HCEC 1CT (cell line): ENCODE data around the gene STEAP1B.

Experiments used
- DNase-seq: peaks from one replicate; pipeline ENCODE4 v3.0.0-alpha.2; 2017

Gene STEAP1B

DNA sequence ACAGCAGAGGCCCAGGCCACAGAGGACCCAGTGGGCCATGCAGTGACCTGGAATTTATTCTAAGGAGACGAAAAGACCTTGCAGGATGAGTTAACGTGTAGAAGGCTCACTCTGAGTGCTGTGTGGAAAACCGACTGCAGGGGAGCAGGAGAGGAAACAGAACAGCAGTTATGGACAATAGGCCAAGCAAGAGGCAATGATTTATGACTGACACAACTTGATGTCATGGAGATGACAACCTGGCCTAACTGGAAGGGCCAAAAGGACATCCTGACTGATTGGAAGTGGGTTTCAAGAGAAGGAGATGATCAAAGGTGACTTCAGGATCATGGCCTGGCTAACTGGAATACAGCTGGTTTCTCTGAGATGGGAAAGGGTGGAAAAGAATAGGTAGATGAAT lies 72.9 kb downstream of the STEAP1B start:
- no peak for DNase-seq

DNA sequence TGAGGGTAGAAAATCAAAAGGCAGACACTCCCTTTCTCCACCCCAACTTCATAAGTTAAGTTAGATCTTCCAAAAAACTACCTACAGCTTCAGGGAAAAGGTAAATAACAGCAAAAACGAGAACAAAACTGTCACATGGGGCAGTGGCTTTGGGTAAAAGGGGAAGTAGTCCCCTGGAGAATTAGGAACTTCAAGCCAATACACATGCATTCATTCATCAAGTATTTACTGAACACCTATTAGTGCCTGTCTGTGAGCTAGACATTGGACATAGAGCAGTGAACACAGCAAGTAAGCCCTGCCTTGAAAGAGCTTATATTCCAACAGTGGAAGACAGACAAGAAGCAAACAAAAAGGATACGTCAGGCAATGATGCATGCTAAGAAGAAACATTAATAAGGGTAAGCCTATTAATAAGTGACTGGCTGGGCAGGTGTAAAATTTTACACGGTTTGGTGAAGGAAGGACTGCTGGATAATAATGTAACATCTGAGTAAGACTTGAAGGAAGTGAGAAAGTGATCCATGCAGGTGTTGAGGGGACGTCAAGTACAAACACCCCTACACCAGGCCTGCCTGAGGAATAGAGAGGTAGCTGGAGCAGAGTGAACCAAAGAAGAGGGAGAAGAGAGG lies 73.4 kb downstream of the STEAP1B start:
- no peak for DNase-seq

DNA sequence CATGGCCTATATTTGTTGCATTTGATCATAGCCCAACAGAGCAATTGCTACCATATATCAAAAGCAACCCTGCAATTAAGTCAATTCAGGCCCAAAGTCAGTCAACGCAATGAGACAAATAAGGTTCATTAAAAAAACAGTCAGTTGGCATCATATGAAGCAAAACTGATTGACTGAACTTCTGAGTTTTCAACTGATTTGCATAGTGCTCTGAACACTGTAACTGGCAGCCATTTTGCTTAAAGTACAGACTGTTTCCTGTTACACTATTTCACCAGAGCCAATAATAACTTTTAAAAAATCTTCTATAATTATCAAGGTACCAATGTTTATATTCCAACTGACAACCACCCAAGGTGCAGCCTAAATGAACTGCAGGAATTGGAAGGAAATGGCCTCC lies 74.6 kb downstream of the STEAP1B start:
- DNase-seq = no peak

DNA sequence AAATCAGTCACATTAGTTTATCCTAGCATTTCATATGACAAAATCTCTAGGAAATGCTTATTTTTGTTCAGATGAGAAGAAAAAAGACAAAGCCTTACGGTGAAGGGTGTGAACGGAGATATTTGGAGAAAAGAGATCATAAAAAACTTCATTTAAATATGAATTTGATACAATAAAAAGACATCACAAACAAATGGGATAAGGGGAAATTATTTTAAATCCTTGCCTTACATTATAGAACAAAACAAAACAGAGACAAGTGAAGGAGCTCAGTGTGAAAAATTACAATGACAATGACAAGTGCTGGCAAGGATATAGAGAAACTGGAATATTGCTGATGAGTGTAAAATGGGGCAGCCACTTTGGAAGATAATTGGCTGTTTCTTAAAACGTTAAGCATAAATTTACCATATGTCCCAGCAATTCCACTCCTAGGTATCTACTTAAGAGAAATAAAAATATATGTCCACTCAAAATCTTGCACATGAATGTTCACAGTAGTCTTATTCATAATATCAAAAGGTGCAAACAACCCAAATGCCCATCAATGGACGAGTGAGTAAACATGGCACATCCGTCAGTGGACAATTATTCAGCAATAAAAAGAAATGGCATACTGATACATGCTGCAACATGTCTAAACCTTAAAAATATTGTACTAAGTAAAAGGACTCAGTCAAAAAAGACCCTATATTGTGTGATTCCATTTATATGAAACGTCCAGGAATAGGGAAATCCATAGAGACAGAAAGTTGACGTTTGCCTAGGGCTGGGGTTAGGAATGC lies 77.0 kb downstream of the STEAP1B start:
- DNase-seq = no peak

DNA sequence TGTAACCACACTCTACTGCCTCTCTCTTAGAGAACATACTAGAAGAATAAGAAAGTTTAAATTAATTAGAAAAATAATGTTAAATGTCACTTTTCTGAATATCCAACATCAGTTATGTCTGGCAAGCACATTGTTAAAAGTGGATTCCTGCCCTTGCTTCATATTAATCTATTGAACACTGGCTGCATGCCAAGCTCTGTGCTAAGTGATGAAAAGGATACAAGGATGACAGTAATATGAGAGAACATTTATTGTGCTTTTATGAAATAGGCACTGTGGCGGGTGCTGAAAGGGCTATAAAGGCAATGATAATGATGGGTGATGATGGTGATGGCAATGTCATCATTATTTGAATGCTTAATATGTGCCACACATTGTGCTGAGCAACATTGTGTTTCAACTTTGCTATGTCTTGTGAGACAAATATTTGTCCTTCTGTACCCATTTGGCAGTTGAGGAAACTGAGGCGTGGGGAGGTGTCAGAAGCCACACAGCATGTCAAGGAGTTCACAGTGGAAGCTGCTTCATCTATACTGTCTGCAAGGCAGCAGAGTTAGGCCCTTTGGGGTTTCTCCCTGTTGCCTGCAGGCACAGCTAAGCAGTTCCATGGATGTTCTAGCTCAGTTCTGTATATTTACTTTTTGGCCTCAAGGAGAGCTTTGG lies 78.9 kb downstream of the STEAP1B start:
- DNase-seq = no peak

DNA sequence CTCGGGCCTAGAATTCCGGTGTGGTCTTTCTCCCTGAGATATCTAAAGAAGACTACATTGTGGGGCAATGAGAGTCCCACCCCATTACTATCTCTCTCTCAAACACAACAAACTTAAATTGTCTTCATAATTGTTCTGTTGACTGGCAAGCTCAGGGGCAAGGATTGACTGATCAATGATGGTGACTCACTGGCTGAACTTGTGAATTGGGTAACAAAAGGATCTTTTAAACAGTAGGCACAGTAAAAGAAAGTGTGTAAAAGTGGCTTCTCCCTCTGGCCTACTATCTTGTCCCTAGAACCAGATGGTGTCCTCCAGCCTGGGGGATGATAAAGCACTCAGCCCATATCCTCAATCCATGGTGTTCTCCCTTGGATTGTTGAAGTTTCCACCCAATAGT lies 80.0 kb downstream of the STEAP1B start:
- no peak for DNase-seq

DNA sequence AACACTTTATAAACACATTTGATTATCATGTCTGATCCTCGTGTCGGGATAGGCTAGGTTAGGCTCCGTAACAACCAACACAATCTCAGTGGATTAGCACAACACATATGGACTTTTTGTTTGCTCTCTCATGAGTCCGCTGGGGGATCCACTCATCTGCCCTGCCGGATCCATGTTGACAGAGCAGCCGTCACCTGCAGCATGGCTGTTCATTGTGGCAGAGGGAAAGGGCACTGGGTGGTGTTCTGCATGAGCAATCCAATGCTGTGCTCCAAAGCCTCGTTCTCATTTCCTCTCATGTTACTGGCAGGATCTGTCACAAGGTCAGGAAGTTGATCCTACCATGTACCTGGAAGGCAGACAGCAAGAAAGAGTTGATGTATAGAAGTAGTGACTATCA lies 80.5 kb downstream of the STEAP1B start:
- DNase-seq = no peak

DNA sequence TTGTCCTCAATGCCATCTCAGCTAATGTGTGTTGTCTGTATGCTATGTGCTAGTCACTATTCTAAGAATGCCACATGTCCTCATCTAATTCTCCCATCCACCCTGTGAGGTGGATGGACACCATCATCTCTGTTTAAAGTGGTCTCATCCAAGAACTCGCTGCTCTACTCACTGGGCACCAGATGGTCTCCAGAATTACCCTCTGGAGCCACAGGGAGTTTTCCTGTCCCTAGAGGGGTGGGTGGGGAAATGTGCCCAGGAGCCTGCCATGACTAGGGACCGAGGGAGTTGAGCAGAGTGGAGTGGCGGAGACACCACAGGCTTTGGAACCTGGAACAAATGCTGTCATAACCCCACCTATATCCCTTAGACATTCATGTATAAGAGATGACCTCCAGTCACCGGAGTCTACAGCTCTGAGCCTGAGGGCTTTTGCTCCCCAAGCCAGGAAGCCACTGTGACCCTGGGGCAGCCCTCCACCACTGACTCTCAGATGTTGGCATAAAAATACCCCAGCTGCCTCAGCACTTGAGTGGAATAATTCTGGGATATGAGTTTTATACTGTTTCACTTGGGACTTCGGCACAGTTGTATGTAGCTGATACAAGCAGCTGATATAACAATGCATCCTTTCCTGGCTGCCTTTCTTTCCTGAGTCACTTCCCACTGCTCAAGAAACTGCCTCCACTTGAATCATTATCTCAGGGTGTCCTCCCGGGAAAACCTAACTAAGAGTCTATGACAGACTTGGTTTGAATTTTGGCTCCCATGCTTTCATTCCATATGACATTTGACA lies 81.5 kb downstream of the STEAP1B start:
- no peak for DNase-seq

DNA sequence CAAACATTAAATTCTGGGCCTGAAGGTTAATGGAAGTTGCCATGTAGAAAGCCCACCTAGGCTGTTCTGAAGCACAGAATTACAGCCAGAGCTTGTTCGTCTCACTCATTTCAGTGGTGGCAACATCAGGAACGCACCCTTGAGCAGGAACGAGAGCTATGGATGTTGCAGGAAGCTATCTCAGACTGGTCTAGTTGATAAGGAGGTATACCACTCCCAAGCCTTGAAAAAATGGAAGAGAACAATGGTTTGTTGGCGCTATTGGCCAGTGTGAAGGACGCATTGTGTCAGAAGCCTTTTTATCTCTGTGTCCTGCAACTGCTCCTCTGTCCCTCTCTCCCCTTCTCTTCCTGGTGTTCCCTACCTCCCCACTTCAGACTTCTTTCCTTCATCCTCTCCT lies 82.1 kb downstream of the STEAP1B start:
- DNase-seq = no peak

DNA sequence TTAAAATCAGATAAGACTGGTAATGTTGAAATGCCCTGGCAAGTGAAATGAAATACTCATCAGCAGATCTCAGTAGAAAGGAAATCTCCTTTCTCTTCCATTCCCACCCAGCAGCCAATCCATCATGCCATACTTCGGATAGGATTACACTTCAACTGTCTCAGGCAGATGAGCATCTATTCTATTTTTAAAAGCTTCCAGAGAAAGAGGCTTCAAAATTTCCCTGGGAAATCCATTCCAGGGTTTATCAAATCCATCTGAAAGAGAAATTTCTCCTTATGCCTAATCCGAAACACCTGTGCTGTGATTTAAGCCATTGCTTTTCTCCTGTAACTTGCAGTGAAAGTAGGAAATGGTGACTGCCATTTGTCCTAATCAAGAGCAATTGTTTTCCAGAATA lies 82.6 kb downstream of the STEAP1B start:
- DNase-seq = no peak

DNA sequence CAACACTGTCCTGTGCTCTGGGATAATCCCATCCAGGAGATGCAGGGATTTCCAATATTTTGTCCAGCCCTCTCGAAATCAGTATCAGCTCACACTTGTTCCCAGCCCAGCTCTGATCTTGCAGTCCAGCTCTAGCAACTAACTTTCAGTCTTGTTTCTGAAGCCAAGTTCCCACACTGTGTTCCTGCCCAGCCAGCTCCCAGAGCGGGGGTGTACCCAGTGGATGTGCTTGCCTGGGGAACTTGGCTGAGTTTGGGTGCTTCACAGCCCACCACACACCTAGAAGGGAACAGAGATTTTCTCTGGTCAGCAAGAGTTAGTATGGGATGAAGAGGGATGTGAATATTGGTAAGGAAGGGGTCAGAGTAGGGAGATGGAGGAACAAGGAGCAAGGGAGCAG lies 85.6 kb downstream of the STEAP1B start:
- DNase-seq = no peak

DNA sequence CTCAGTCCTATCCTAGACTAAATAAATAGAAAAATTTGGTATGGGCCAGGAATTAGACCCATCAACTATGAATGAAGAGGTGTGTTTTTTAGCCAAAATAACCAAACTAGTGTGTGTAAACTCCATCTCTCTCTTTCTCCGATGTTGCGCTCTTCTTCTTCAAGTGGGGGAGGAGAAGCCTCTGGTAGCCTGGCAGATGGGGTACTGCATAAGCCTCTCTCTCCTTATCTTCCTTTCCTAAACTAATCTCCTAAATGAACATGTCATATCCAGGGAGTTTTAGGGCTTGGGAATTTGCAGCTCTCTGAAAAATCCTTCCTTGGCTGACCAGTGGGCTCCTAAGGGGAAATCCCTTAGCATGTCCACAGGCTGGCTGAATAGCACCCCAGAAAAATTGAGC lies 86.8 kb downstream of the STEAP1B start:
- no peak for DNase-seq

DNA sequence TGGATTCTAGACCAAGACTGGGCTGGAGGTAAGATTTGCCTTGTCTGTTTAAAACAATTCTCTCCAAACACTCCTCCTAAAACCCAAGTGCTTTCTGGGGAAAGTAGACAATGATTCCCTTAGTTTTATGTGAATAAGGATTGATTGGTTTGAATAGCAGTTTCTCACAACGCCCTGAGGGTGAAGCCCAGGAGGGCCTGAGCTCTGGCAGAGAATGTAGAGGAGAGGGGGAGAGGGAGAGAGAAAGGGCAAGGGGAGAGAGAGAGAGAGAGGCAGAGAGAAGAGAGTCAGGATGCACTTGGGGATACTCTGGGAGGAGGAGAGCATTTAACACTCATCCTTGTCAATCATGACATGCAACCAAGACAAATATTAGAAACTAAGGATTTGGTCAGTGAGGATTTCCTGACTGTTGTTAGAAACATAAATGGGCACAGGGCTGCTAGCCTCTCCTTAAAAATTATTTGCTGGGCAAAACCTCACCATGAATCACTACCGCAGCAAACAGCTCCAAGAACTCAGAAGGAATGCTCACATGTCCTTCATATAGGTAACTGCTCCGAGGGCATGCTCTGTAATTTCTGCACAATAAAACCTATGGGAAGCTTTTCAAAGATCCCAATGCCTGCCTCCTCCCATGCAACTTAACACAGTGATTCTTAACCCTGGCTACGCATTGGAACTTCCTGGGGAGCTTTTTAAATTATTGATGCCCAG lies 87.9 kb downstream of the STEAP1B start:
- no peak for DNase-seq

DNA sequence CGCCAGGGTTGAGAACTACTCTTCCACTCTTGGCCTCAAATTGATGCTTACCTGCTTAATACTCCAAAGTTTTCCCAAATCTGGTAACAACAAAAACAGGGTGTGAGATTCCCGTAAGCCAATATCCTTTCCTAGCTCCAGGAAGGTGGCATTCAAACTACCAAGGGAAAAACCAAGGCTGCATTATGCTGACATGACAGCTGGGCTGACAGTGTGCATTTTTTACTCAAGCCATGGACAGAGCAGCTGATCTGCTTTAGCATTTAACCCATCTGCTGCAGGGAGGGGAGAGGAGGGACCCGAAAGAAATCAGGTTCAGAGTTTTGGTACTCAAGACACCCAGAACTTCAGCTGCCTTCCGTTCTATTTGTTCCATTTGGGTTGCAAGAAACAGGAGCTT lies 93.3 kb downstream of the STEAP1B start:
- no peak for DNase-seq

DNA sequence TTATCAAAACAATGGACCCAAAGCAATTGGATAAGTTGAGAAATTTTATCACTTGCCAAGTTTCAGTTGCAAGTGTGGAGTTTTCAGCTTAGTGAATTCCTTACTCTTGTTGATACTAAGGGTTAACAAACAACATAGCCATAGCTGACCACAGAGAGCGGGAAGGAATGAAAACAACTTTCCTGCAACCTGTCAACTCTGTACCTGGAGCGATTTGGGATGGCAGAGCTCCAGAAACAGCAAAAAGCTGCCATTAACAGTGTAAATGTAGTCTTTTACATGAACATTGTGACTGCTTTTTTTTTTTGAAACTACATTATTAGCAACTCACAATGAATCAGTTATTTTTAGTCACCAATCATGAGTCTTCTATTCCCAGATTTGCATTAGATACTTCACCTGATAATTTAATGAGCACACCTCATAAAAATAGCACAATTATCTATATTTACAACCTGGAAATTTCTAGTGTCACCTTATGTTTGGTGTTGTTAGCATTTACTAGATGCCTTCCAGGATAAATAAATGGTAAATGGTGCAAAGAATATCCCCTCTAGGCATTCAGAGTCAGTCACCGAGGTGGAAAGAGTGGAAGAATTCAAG lies 95.5 kb downstream of the STEAP1B start:
- DNase-seq = no peak

DNA sequence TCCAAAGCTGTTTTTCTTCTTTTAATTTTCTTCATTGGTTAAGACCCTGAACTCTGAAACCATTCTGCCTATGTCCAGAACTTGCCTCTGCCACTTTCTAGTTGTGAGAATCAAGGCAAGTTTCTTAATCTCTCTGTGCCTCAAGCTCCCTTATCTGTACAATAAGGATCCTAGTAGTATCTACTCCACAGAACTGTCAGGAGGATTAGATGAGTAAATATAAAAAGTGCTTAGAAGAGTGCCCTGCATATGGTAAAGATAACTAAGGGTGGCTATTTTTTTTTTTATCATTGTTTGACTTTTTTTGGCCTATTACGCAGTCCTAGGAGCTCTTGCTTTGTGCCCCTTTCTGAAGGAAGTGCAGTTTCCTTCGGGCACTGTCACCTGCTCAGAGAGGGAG lies 96.6 kb downstream of the STEAP1B start:
- no peak for DNase-seq

DNA sequence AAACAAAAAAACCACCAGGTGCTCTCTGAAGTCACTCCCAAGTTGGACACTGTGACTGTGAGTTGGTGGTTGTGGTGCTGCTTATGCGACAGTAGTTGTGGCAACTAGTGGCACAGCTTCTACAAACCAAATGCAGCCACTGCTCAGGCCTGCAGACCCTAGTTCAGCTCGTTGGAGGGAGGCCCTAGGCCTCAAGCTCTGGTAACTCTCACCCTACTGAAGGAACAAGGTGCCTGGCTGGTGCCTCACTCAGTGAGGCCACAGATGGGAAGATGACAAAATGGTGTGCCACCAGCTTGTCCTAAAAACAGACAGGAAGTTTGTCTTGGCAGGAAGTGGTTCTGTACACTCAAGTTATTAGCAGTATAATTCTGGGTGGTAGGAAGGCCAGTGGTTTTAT lies 97.7 kb downstream of the STEAP1B start:
- no peak for DNase-seq

DNA sequence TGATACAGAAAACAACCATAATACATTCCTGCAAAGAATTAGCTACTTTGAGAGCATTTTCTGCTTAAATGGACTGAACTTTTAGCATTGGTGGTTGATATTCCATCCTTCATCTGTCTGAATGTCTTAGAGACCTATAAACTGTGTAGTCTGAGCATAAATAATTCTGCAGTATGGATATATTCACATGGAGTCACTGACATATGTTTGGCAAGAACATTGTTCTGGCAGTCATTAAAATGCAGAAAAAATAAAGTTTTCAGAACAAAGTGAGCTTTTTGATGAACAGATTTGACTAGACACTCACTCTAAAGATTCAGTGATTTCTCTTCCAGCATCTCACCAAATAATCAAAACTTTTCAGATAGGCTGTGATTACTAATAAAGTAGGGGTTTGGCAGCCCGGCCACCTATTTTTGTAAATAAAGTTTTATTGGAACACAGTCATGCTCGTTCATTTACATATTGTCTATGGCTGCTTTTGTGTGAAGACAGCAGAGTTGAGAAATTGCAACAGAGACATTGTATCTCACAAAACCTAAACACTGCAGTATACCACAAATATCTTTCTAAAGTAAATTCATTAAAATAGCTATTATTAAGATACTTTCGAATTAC lies 98.9 kb downstream of the STEAP1B start:
- DNase-seq = no peak

DNA sequence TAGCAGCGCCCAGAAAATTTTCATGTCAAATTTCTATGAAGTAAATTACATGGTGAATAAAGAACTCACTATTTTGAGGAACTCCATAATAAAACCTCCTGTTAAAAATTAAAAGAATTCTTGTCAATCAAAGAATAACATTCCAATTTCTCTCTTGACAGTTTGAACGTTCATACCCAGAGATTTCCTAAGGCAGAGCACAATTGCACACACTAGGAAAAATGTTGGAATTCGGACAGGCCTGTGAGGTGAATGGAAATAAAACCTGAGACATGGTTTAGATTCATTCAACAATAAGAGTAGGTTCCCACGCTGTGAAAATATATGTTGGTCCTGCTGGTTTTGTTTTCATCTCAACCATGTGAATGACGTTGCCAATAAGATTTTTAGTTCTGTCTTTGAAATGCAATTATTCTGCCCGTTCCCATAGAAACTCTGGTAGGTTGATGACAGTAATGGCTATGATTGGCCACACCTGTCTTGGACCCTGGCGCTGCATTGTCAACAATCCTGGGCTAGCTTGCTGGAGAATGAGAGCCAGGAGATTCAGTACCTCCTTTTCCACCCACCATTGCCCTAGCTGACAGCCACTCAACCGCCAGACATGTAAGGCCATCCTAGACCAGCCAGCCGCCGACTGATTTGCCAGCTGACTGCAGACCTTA lies 99.7 kb downstream of the STEAP1B start:
- DNase-seq = no peak

DNA sequence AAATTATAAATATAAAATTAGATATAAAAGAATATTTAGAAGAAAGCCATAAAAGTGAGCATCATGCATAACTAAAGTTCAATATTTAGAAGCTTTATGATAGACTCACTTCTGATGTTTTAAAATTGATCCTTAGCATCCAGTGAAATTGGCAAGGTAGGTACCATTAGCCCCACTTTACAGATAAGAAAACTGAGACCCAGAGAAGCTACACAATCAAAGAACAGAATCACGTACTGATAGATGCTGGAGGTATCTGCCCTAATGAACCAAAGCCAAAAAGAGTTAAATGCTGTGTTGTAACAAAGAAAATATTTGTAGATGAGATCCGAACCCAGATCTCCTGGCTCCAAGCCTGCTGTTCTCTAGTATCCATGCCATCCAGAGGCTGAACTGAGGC lies 100.4 kb downstream of the STEAP1B start:
- DNase-seq = no peak

DNA sequence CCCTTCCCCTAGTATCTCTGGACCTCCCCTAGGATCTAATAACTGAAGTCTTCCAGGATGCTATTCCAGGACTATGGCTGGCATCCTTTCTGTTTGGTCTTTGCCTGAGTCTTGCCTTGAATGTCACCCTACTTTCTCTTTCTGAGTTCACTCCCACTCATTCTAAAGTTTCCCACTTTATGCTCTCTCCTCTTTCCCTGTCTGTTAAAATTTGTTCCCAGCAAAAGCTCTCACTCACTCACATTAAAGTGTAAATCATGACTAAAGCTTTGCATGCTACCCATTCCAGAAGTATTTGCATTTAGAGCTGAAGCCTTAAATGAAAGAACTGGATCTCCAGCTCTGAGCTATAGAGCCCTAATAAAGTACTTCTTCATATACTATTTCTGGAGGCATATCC lies 100.9 kb downstream of the STEAP1B start:
- no peak for DNase-seq
